Ishikawa (cell line): Measurements from ENCODE around the gene SELENOH.

Experiments used
- CEBPB ChIP-seq: IDR thresholded peaks from 2 replicates; pipeline ENCODE4 v1.6.1; 2012
- CREB1 ChIP-seq: IDR thresholded peaks from 2 replicates; pipeline ENCODE4 v1.6.1; 2012; ENCODE audit warnings: low read depth
- EGR1 ChIP-seq: IDR thresholded peaks from 2 replicates; pipeline ENCODE4 v1.6.1; 2012
- EP300 ChIP-seq: IDR thresholded peaks from 2 replicates; pipeline ENCODE4 v1.6.1; 2012; ENCODE audit warnings: borderline replicate concordance
- FOXM1 ChIP-seq: IDR thresholded peaks from 2 replicates; pipeline ENCODE4 v1.6.1; 2012; ENCODE audit warnings: low read depth, borderline replicate concordance
- MAX ChIP-seq: IDR thresholded peaks from 2 replicates; pipeline ENCODE4 v1.6.1; 2012
- NFIC ChIP-seq: IDR thresholded peaks from 2 replicates; pipeline ENCODE4 v1.6.1; 2012
- RAD21 ChIP-seq: IDR thresholded peaks from 2 replicates; pipeline ENCODE4 v1.6.1; 2012; ENCODE audit warnings: low read depth
- REST ChIP-seq: IDR thresholded peaks from 2 replicates; pipeline ENCODE4 v1.6.1; 2012; ENCODE audit warnings: low read depth, mild to moderate bottlenecking
- TAF1 ChIP-seq: IDR thresholded peaks from 2 replicates; pipeline ENCODE4 v1.6.1; 2012; ENCODE audit warnings: low read depth, mild to moderate bottlenecking
- TCF12 ChIP-seq: IDR thresholded peaks from 2 replicates; pipeline ENCODE4 v1.6.1; 2012; ENCODE audit warnings: low read depth
- TEAD4 ChIP-seq: IDR thresholded peaks from 2 replicates; pipeline ENCODE4 v1.6.1; 2012
- USF1 ChIP-seq: IDR thresholded peaks from 2 replicates; pipeline ENCODE4 v1.6.1; 2012
- YY1 ChIP-seq: IDR thresholded peaks from 2 replicates; pipeline ENCODE4 v1.6.1; 2012; ENCODE audit warnings: low read depth
- ZBTB7A ChIP-seq: IDR thresholded peaks from 2 replicates; pipeline ENCODE4 v1.6.1; 2012; ENCODE audit warnings: low read depth

SELENOH gene

DNA sequence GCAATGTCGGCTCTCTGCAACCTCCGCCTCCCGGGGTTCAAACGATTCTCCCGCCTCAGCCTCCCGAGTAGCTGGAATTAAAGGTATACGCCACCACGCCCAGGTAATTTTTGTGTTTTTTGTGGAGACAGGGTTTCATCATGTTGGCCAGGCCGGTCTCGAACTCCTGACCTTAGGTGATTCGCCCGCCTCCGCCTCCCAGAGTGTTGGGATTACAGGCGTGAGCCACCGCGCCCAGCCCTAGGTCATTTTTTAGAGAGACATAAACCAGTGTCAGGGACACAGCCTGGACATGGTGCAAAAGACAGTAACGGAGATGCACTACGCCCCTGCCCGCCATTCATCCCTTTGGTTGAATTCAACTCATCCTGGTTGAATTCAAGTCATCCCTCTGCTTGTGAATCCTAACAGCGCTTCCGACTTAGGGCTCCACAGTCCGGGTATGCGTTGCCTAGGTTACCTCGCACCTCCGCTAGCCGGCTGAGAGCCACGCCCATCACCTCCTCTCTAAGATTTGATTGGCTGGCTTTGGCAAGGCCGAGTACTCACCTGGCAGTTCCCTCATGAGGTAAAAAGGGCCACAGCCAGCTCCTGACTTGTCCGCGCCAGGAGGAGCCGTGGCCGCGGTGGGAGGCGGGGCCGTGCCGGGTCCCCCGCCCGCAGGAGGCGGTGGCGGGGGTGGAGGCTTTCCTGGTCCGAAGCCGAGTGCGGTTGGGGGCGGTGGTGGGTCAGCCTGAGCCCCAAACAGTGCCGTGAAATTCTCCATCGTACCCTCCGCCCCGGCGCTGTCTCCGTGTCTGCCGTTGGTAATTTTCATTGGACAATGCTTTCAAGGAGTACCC lies 29.7 kb upstream of the SELENOH start, which contains the start of gene MED19:
Gene MED19 (minus strand): TSS at position 802 of the 842 bp plus-strand sequence. CDS start 36 bp downstream, at position 766.
- 0 out of 2 replicates have a peak, but pooled peaks have one; percentile 45 for TF ChIP-seq EGR1
- TF ChIP-seq MAX: peak; percentile 42; the same call in 1 of the 2 replicates
- TF ChIP-seq TEAD4: no peak

GRCh38 chr11:57712256-57713150 lies 28.8 kb upstream of the SELENOH start, which contains the start of gene TMX2:
Gene TMX2, plus strand, starts transcription at chr11:57712593. Its CDS starts 26 bp downstream, at chr11:57712619.
- TF ChIP-seq REST: no peak
- peak; percentile 83 for TF ChIP-seq CREB1
- TF ChIP-seq YY1: peak; percentile 95
- peak; percentile 75 for TF ChIP-seq FOXM1
- TF ChIP-seq TCF12: peak; percentile 25; the same call in 1 of the 2 replicates
- TF ChIP-seq TEAD4: no peak
- TF ChIP-seq MAX: peak; percentile 67
- TF ChIP-seq TAF1: peak; percentile 78
- no peak for TF ChIP-seq ZBTB7A

- TF ChIP-seq USF1 (no peak), RAD21 (no peak), ZBTB7A (no peak)
Observed at GRCh38 chr11:57713835-57714234, 27.5 kb upstream of the SELENOH start.

GRCh38 chr11:57727185-57727584 lies 14.1 kb upstream of the SELENOH start:
- TF ChIP-seq USF1 (no peak), CREB1 (no peak), TCF12 (no peak), FOXM1 (no peak), ZBTB7A (no peak), TAF1 (no peak), YY1 (no peak), RAD21 (no peak), EGR1 (no peak), TEAD4 (no peak), NFIC (no peak), CEBPB (no peak), REST (no peak), EP300 (no peak), MAX (no peak)

DNA sequence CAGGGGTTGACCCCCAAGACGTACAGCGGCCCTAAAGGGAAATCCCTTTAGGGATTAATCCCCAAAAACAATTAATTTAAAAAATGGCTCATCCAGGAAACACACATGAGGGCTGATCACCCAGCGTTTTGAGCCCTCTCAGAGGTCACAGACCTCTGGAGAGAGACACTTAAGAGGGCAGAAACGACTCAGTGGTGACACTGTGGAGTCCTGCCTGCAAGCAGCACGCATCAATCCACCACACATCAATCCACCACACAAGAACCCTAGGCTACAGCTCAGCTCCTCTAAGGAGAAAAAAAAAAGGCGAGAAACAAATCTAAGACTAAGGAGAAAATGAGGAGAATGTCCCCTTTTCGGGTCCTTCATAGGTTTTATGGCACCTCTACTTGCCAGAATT lies 12.5 kb upstream of the SELENOH start:
- TF ChIP-seq TCF12: no peak
- TF ChIP-seq EP300: no peak
- no peak for TF ChIP-seq NFIC
- TF ChIP-seq REST: no peak
- TF ChIP-seq CEBPB: no peak
- no peak for TF ChIP-seq FOXM1
- TF ChIP-seq USF1: no peak
- no peak for TF ChIP-seq TEAD4
- no peak for TF ChIP-seq MAX
- no peak for TF ChIP-seq YY1
- no peak for TF ChIP-seq RAD21
- TF ChIP-seq CREB1: no peak
- TF ChIP-seq EGR1: no peak
